ENCODE results near the gene IL23R. TPM values are rescaled to one million over a fixed set of nuclear protein-coding genes. Genes with fewer than 3 reads are reported as not detected.

Gene IL23R
- total RNA-seq, 1 donor from 2014 or later, result not detected

- no peak for DNase-seq (ENCODE audit: low read depth)
- TF ChIP-seq CTCF (conservative IDR thresholded peaks at IDR 0.05; ENCODE audit: low read depth, low read length), result no peak
- H3K4me3 ChIP-seq (ENCODE audit: low read depth, low read length), result no peak overlapping the region
These were observed 60.9 kb downstream of the IL23R start for GRCh38 chr1:67227196-67227595.

GRCh38 chr1:67228791-67229190, 62.5 kb downstream of the IL23R start:
- DNase-seq (ENCODE audit: low read depth), result no peak
- no peak overlapping the region for H3K4me3 ChIP-seq (ENCODE audit: low read depth, low read length)
- no peak for TF ChIP-seq CTCF (conservative IDR thresholded peaks at IDR 0.05; ENCODE audit: low read depth, low read length)

GRCh38 chr1:67230539-67230938, 64.3 kb downstream of the IL23R start:
- no peak for DNase-seq (ENCODE audit: low read depth)
- no peak overlapping the region for H3K4me3 ChIP-seq (ENCODE audit: low read depth, low read length)
- TF ChIP-seq CTCF (conservative IDR thresholded peaks at IDR 0.05; ENCODE audit: low read depth, low read length), result no peak

- H3K4me3 ChIP-seq (ENCODE audit: low read depth, low read length), result no peak overlapping the region
- DNase-seq (ENCODE audit: low read depth), result no peak
- no peak for TF ChIP-seq CTCF (conservative IDR thresholded peaks at IDR 0.05; ENCODE audit: low read depth, low read length)
These were observed 70.0 kb downstream of the IL23R start for GRCh38 chr1:67236277-67236676.

GRCh38 chr1:67239738-67240137, 73.5 kb downstream of the IL23R start:
- no peak overlapping the region for H3K4me3 ChIP-seq (ENCODE audit: low read depth, low read length)
- TF ChIP-seq CTCF (conservative IDR thresholded peaks at IDR 0.05; ENCODE audit: low read depth, low read length), result no peak
- no peak for DNase-seq (ENCODE audit: low read depth)

- no peak overlapping the region for H3K4me3 ChIP-seq (ENCODE audit: low read depth, low read length)
- TF ChIP-seq CTCF (conservative IDR thresholded peaks at IDR 0.05; ENCODE audit: low read depth, low read length), result no peak
- DNase-seq (ENCODE audit: low read depth), result no peak
These were observed 75.0 kb downstream of the IL23R start for GRCh38 chr1:67241200-67241746.

GRCh38 chr1:67242016-67242415, 75.8 kb downstream of the IL23R start:
- TF ChIP-seq CTCF (conservative IDR thresholded peaks at IDR 0.05; ENCODE audit: low read depth, low read length), result no peak
- H3K4me3 ChIP-seq (ENCODE audit: low read depth, low read length), result no peak overlapping the region
- no peak for DNase-seq (ENCODE audit: low read depth)
